GM10248 (cell line): ENCODE data around the gene MGAT5B.

Experiments used
- CTCF ChIA-PET: fragments of 300-600 bp; sonication (Branson Sonifier 250); formaldehyde crosslinking; extraction: SDS; loops from one replicate; lab custom pipeline; 2021; ENCODE audit warnings: antibody characterized with exemption; lab: Yijun Ruan, JAX
- POLR2A ChIA-PET: fragments of 350-650 bp; sonication (Branson Sonifier 250); formaldehyde crosslinking; extraction: SDS; loops from one replicate; lab custom pipeline; 2020; ENCODE audit warnings: antibody characterized with exemption; lab: Yijun Ruan, JAX
- DNase-seq: peaks from one replicate; pipeline ENCODE4 v3.0.0; 2012; ENCODE audit errors: extremely low spot score
- TF ChIP-seq, protein P1 (sequence below): IDR thresholded peaks from 2 replicates; pipeline ENCODE4 v1.5.1; 2012; ENCODE audit warnings: mild to moderate bottlenecking, low read depth; ENCODE audit errors: extremely low read depth, missing control alignments, control extremely low read depth

MGAT5B gene

DNA sequence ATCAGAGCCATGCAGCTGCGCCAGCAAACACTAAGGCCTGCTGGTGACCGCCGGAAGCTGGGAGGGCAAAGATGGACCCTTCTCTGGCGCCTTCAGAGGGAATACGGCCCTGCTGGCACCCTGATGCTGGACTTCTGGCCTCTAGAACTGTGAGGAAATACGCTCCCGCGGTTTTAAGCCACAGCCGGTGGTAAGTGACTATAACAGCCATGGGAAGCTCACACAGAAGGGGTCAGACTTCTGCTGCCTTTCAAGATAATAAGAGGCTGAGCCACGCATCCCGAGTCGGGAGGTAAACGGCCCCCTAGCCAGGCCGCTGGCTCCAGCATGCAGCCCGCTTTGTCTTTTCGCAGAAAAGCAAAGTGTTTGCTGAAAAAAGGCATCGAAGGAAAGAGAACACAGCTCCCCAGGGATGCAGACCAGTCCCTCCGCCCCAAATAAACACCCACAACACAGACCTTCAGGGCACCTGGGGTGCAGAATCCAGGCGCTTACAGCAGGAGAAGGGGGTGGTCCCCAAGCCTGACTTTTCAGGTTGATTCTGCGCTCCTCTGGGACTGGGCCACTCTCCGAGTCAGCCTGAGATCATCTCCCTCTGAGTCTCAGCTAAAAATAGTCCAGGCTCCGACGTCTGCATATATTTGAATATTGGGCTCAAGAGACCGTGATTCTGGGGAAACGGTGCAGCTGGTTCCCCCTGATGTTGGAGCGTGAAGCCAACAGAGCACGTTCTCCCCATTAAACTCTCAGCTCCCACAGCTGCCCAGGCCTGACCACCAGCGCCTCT lies 89.7 kb downstream of the MGAT5B start:
- ChIA-PET CTCF (interaction anchor here (1.6 to 2.0 kb wide), 2 partner anchors 15 to 89 kb away, joined by 3 to 4 read pairs; partner anchors contain the start of gene MGAT5B), POLR2A (no interaction called here)
- TF ChIP-seq, protein P1, sequence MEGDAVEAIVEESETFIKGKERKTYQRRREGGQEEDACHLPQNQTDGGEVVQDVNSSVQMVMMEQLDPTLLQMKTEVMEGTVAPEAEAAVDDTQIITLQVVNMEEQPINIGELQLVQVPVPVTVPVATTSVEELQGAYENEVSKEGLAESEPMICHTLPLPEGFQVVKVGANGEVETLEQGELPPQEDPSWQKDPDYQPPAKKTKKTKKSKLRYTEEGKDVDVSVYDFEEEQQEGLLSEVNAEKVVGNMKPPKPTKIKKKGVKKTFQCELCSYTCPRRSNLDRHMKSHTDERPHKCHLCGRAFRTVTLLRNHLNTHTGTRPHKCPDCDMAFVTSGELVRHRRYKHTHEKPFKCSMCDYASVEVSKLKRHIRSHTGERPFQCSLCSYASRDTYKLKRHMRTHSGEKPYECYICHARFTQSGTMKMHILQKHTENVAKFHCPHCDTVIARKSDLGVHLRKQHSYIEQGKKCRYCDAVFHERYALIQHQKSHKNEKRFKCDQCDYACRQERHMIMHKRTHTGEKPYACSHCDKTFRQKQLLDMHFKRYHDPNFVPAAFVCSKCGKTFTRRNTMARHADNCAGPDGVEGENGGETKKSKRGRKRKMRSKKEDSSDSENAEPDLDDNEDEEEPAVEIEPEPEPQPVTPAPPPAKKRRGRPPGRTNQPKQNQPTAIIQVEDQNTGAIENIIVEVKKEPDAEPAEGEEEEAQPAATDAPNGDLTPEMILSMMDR, result no peak
- no peak for DNase-seq

DNA sequence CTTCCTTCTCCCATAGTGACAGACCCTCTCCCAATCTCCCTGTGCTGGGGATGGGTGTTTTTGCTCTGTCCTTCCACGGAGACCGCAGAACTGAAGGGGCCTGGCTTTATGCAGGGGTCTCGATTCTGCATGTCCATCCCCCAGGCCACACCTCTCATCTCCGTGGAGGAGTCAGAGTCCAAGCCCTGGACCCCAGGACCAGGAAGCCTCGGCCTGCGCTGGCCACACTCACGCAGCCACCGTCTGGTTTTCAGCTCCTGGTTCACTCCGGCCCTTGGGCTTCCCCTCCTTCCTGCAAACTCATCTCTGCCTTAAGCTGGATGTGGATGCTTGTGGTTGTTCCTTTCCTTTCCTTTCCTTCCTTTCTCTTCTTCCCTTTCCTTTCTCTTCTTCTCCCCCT lies 90.8 kb downstream of the MGAT5B start:
- DNase-seq, result no peak
- TF ChIP-seq, protein P1, result no peak
- POLR2A ChIA-PET, result no interaction called here
- CTCF ChIA-PET, result no interaction called here

DNA sequence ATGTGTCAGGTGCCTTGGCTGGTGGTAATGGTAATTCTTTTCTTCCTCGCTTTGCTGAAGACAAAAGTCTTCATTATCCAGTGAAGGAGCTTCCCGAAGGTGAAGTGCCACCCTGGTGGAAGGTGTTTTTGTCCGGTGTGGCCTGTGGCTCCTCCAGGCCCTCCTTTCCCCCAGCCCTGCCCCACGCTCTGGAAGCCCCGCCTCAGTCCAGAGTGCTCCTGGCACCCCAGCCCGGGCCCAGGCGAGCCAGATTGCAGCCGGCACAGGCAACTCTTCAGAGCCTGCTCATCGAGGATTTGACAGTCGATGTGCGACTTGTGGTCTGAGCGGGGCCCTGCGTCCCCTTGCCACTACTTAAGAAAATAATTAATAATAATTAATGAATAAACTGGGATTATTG lies 93.7 kb downstream of the MGAT5B start:
- no peak for DNase-seq
- ChIA-PET POLR2A (no interaction called here), CTCF (no interaction called here)
- TF ChIP-seq, protein P1, result no peak

DNA sequence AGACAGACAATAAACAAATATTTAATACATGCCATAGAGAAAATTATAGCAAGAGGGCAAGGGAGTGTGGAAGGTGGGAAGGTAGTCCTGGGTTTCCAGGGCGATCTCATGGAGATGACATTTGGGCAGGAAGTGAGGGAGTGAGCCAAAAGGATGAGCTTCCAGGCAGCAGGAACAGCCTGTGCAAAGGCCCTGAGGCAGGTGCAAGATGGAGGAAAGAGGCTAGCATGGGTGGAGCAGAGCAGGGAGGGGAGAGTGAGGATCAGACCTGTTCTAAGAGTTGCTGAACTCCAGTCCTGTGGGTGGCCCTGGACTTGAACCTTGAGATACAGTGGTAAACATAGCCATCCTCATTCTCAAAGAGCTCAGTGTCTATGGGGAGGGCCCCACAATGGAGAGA lies 94.7 kb downstream of the MGAT5B start:
- POLR2A ChIA-PET, result no interaction called here
- TF ChIP-seq, protein P1, result no peak

DNA sequence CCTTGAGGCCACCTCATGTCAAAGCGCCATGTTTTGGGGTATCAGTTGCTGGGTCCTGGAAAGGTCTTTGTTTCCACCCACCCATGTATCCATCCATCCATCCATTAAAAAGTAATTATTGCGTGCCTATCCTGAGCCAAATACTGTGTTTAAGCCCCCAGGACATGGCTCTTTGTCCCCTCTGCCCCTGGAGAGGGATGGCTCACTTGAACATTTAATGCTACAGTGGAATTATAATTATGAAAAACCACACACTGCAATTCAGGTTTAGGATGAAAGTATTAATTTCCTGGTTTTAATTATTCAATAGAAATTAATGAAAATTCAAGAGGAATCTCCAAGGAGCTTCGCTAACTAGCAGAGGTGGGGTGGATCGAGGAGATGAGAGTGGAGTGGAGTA lies 97.8 kb downstream of the MGAT5B start:
- DNase-seq, result no peak
- ChIA-PET CTCF (interaction anchor here (1.5 kb wide), 1 partner anchor 10 kb away, joined by 4 read pairs; no protein-coding TSS in a partner anchor), POLR2A (no interaction called here)
- TF ChIP-seq, protein P1, result no peak

More for the DNA sequence above, 94.7 kb downstream of the MGAT5B start:
- CTCF ChIA-PET, result interaction anchor here (1.0 kb wide), 1 partner anchor 10 kb away, joined by 3 read pairs; no protein-coding TSS in a partner anchor
- DNase-seq, result no peak

DNA sequence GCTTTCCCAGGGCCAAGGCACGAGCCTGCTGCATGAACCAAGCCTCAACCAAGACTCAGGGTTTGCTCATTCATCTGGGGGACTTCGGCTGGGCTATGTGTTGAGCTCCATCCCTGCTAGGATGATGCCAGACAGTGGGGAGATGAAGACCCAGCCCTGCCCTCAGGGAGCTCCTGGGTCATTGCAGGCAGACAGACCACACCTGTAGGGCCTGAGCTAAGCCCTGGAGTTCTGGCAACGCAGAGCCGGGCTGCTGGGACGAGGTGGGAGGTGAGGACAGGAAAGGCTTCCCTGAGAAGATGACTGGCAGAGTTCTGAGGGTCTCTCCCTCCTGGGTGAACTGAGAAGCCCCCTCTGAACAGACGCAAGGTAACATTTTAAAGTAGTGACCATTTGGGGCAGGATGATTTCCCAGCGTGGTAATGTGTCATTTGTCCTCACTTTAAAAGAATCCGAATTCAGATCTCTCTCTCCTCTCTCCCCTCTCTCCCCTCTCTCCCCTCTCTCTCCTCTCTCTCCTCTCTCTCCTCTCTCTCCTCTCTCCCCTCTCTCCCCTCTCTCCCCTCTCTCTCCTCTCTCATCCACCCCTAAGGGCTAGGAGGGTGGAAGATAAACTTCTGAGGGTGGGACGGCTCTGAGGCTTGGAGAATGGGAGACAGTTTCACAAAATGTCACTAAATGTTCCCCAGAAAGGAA lies 98.4 kb downstream of the MGAT5B start:
- POLR2A ChIA-PET, result no interaction called here
- no peak for DNase-seq
- CTCF ChIA-PET, result interaction anchor here (1.5 kb wide), 1 partner anchor 10 kb away, joined by 4 read pairs; no protein-coding TSS in a partner anchor
- TF ChIP-seq, protein P1, result no peak
